Heart right ventricle (tissue), 16 donors: ENCODE measurements around the gene DEPDC5. TPM values are rescaled to one million over a fixed set of nuclear protein-coding genes. Genes with fewer than 3 reads are reported as not detected.
A peak's percentile ranks its signal among the peaks of the same experiment; 100 is the strongest.

Experiments
- ATAC-seq, 8 donors: fragments of 200-7000 bp; cut with Tn5 transposase; one replicate each; pipeline ENCODE4 v1.9.1; 2020; ENCODE audit warnings: mild to moderate bottlenecking in 8 of 8, moderate library complexity in 8 of 8, moderate number of reproducible peaks in 1 of 8
- DNase-seq, 2 donors: peaks; one replicate each; pipeline ENCODE4 v3.0.0-alpha.2; 2020
- H3K27ac ChIP-seq, 10 donors: fragments of 200-600 bp; sonication (generic) in 2 of 10; one replicate each; pipeline versions ENCODE4 v1.5.0 to v1.8.0; 2020 to 2022; ENCODE audit warnings: mild to moderate bottlenecking in 3 of 10
- H3K27me3 ChIP-seq, 7 donors: fragments of 200-600 bp; one replicate each; pipeline ENCODE4 v1.8.0; 2021 to 2022; ENCODE audit warnings: mild to moderate bottlenecking in 2 of 7
- H3K36me3 ChIP-seq, 9 donors: fragments of 200-600 bp; sonication (generic) in 1 of 9; one replicate each; pipeline versions ENCODE4 v1.5.0 to v1.8.0; 2020 to 2022; ENCODE audit warnings: mild to moderate bottlenecking in 2 of 9
- H3K4me1 ChIP-seq, 9 donors: fragments of 200-600 bp; sonication (generic) in 1 of 9; one replicate each; pipeline versions ENCODE4 v1.5.0 to v1.8.0; 2020 to 2022; ENCODE audit warnings: mild to moderate bottlenecking in 4 of 9
- H3K4me3 ChIP-seq, 10 donors: fragments of 200-600 bp; sonication (generic) in 2 of 10; one replicate each; pipeline versions ENCODE4 v1.5.0 to v1.8.0; 2020 to 2022; ENCODE audit warnings: mild to moderate bottlenecking in 7 of 10, moderate library complexity in 2 of 10
- H3K9me3 ChIP-seq, 11 donors: fragments of 200-600 bp in 10 of 11; sonication (generic) in 2 of 11; one replicate each; pipeline versions ENCODE4 v1.5.0 to v1.8.0; 2013 to 2022; ENCODE audit warnings: mild to moderate bottlenecking in 2 of 11, control low read depth in 1 of 11, moderate library complexity in 1 of 11
- WGBS, 2 donors: extraction: QIAGEN DNeasy Blood & Tissue Kit; methylation state at CpG; one replicate each; pipeline ENCODE4 v1.1.7; 2013; ENCODE audit warnings: inconsistent platforms in 1 of 2; 5-methylcytosine and 5-hydroxymethylcytosine counted together
- intact Hi-C, 10 donors: fragments of 100-400 bp; cut with DNase I; formaldehyde crosslinking; loops; one replicate each; pipeline versions ENCODE4 v1.11.1 to v1.14.2; 2022
- polyA plus RNA-seq, 2 donors: library from polyadenylated mRNA; stranded (reverse); fragments of 200-250 nt; gene quantifications; one replicate each; pipeline ENCODE4 v1.2.3, GENCODE V29; 2013
- total RNA-seq, 10 donors: library from RNA; stranded (reverse); fragmentation: NEBNext Ultra II Directional in 3 of 10; extraction: Animal tissue kit (Norgen Biotek cat#: 25700) in 3 of 10; gene quantifications; one replicate each; pipeline versions ENCODE4 v1.2.1 to v1.2.4, GENCODE V29; 2021 to 2023
- TF ChIP-seq, protein P1 (sequence below), 9 donors: fragments of 200-600 bp; sonication (generic) in 2 of 9; IDR thresholded peaks; one replicate each; pipeline versions ENCODE4 v1.5.0 to v1.8.0; 2021 to 2022; ENCODE audit warnings: antibody characterized with exemption in 9 of 9, mild to moderate bottlenecking in 5 of 9, moderate library complexity in 1 of 9
- donor health status: Arrhythmogenic right ventricular cardiomyopathy.
- donor health status: ischemic (EF 13 %, LVEDD 7.1; RV severe dilation, severe dysfunction).
- donor health status: healthy with polysubstance abuse.
- donor health status: DM: no; HTN: yes; CAD: no.
- donor health status: DM: no; HTN: no; CAD: no.
- donor health status: ischemic (EF 25% LVEDD 6.9; RV normal size, moderate dysfunction).
- donor health status: ischemic (EF 25% LVEDD 5.7; RV mildly dilated, moderate dysfunction).
- donor health status: healthy.
- donor health status: DM: yes; HTN: yes; CAD: no.
- donor health status: Ischemic cardiomyopathy.
- donor health status: ischemic (EF 35%, LVEDD 5.7; RV mildly dilated, moderate dysfunction).
- donor health status: nonischemic (EF 11% LVEDD 7.7; RV severe dilation, severe dysfunction).
- donor health status: DM: yes; HTN: yes; CAD: no.
- donor health status: PGD.
- donor health status: ischemic (EF 29% LVEDD 5.4; RV normal size, mild dysfunction).
- donor health status: nonischemic (EF 23%, LVEDD 6.1; RV moderate dilation, normal function).

DEPDC5 gene
- total and polyA plus RNA-seq, 12 donors, result 6.2 to 19.1 (median 14.4) TPM

GRCh38 chr22:31943978-31944699 lies 190.3 kb downstream of the DEPDC5 start, which contains the start of gene YWHAH:
YWHAH (plus strand) TSS chr22:31944535; CDS start chr22:31944734, 199 bp downstream.
- intact Hi-C loops, result loop anchor here in 6 of 10 donors (1.0 to 10.0 kb wide), 5 partner anchors 27 to 279 kb away; partner anchors contain the start of gene PISD (in 3 of the 6)
- DNase-seq (peak; percentile 96 to 98), ATAC-seq (peak; percentile 93 to 96 (median 94))
- Histone ChIP-seq H3K4me3 (peak within 1 kb of the TSS; percentile 76 to 96 (median 86)), H3K27me3 (no peaks in the 10 kb centered on the region), H3K4me1 (peaks cover 0 to 43% (median 38%) of the 10 kb centered on the region in 9 donors), H3K9me3 (no peaks in the 10 kb centered on the region), H3K27ac (peak within 1 kb of the TSS; percentile 95 to 99 (median 99)), H3K36me3 (peaks cover 0 to 30% (median 7%) of the 10 kb centered on the region in 9 donors)
- WGBS, 2 donors, result 0 to 1% methylated on average over 65 to 85 of the region's 86 CpGs
- TF ChIP-seq, protein P1, sequence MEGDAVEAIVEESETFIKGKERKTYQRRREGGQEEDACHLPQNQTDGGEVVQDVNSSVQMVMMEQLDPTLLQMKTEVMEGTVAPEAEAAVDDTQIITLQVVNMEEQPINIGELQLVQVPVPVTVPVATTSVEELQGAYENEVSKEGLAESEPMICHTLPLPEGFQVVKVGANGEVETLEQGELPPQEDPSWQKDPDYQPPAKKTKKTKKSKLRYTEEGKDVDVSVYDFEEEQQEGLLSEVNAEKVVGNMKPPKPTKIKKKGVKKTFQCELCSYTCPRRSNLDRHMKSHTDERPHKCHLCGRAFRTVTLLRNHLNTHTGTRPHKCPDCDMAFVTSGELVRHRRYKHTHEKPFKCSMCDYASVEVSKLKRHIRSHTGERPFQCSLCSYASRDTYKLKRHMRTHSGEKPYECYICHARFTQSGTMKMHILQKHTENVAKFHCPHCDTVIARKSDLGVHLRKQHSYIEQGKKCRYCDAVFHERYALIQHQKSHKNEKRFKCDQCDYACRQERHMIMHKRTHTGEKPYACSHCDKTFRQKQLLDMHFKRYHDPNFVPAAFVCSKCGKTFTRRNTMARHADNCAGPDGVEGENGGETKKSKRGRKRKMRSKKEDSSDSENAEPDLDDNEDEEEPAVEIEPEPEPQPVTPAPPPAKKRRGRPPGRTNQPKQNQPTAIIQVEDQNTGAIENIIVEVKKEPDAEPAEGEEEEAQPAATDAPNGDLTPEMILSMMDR (IDR thresholded peaks at IDR 0.05), result no peak

- Histone ChIP-seq H3K27ac (peak overlapping the region; percentile 95 to 99 (median 99)), H3K27me3 (no peaks in the 10 kb centered on the region), H3K4me3 (peak overlapping the region; percentile 76 to 96 (median 86)), H3K36me3 (peaks cover 0 to 38% (median 13%) of the 10 kb centered on the region in 9 donors), H3K9me3 (no peaks in the 10 kb centered on the region), H3K4me1 (peaks cover 0 to 50% (median 40%) of the 10 kb centered on the region in 9 donors)
- intact Hi-C loops, result loop anchor here in 7 of 10 donors (1.0 to 10.0 kb wide), 8 partner anchors 26 to 280 kb away; partner anchors contain the start of genes PISD (in 3 of the 7), DEPDC5 (in 2 of the 7) and PRR14L (in 2 of the 7)
- WGBS, 2 donors, result 0% methylated on average over 55 to 71 of the region's 76 CpGs
- ATAC-seq, result peak; percentile 34 to 52 (median 48)
- TF ChIP-seq, protein P1 (IDR thresholded peaks at IDR 0.05), result peak in 1 of 9 donors; percentile 14
- DNase-seq, result peak; percentile 64 to 73
Measured at GRCh38 chr22:31944700-31945442, 191.1 kb downstream of the DEPDC5 start.

DNA sequence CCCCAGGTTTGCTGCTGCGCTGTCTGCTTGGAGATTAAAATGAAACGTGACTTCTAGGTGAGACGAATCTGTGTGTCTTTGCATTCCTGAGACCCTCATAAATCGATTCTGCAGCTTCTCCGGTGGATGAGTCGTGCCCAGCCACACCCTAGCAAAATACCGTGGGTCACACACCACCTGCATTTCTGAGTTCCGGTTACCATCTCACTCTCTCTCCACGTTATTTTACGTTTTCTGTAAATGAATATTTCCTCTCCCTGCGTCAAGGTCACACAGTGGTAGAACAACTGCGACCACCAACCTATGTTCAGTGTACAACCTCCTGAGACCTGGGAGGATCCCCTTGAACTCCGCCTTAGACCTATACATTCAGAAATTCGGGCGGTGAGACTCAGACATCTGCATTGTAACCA lies 191.6 kb downstream of the DEPDC5 start:
- peaks cover 0 to 43% (median 15%) of the 10 kb centered on the region in 9 donors for H3K36me3 ChIP-seq
- no peak for DNase-seq
- intact Hi-C loops, result loop anchor here in 7 of 10 donors (2.0 to 10.0 kb wide), 7 partner anchors 25 to 281 kb away; partner anchors contain the start of genes PISD (in 3 of the 7), DEPDC5 (in 2 of the 7) and PRR14L (in 2 of the 7)
- peaks cover 4 to 55% (median 46%) of the 10 kb centered on the region in 9 donors for H3K4me1 ChIP-seq
- no peak for ATAC-seq
- H3K27ac ChIP-seq, result peak overlapping the region; percentile 95 to 99 (median 99)
- peak overlapping the region; percentile 76 to 96 (median 86) for H3K4me3 ChIP-seq
- whole genome bisulfite sequencing, 2 donors, result 3% methylated on average over 15 of the region's 15 CpGs
- TF ChIP-seq, protein P1 (IDR thresholded peaks at IDR 0.05), result no peak
- H3K9me3 ChIP-seq, result no peaks in the 10 kb centered on the region
- H3K27me3 ChIP-seq, result no peaks in the 10 kb centered on the region
